H9 (cell line): ENCODE results near the gene TSPEAR. TPM values are rescaled to one million over a fixed set of nuclear protein-coding genes. Genes with fewer than 3 reads are reported as not detected.
"Not testable (repeated sequence)": the region's sequence is repeated elsewhere in the genome, so short reads cannot be mapped to it uniquely, and the experiment has no call there.

ENCODE experiments used
- DNase-seq: peaks from one replicate; pipeline ENCODE4 v3.0.0-alpha.2; 2017
- H2AFZ ChIP-seq: one replicate; pipeline ENCODE4 v1.6.1; 2013; ENCODE audit warnings: mild to moderate bottlenecking, low read length, control low read depth, moderate library complexity
- H2AK5ac ChIP-seq: 2 replicates; pipeline ENCODE4 v1.6.1; 2013; ENCODE audit warnings: low read length, control low read depth, mixed read lengths; ENCODE audit not compliant: insufficient read length
- H2BK120ac ChIP-seq: one replicate; pipeline ENCODE4 v1.6.1; 2013; ENCODE audit warnings: low read depth, mild to moderate bottlenecking, low read length, control low read depth, inconsistent platforms; ENCODE audit not compliant: poor library complexity, severe bottlenecking
- H2BK12ac ChIP-seq: 2 replicates; pipeline ENCODE4 v1.6.1; 2013; ENCODE audit warnings: low read length, control low read depth, mixed read lengths, low read depth; ENCODE audit not compliant: insufficient read length
- H2BK15ac ChIP-seq: 2 replicates; pipeline ENCODE4 v1.6.1; 2013; ENCODE audit warnings: low read depth, low read length, control low read depth
- H2BK20ac ChIP-seq: one replicate; pipeline ENCODE4 v1.6.1; 2013; ENCODE audit warnings: low read depth, mild to moderate bottlenecking, low read length, control low read depth, inconsistent platforms; ENCODE audit not compliant: poor library complexity, severe bottlenecking
- H2BK5ac ChIP-seq: 2 replicates; pipeline ENCODE4 v1.6.1; 2013; ENCODE audit warnings: low read length, control low read depth, mixed read lengths; ENCODE audit not compliant: insufficient read length
- H3K14ac ChIP-seq: 2 replicates; pipeline ENCODE4 v1.6.1; 2013; ENCODE audit warnings: low read length, control low read depth; ENCODE audit not compliant: insufficient read depth
- H3K18ac ChIP-seq: 2 replicates; pipeline ENCODE4 v1.6.1; 2013; ENCODE audit warnings: low read depth, mild to moderate bottlenecking, mixed read lengths, low read length, control low read depth; ENCODE audit not compliant: insufficient read length
- H3K23ac ChIP-seq: 2 replicates; pipeline ENCODE4 v1.6.1; 2013; ENCODE audit warnings: low read length, control low read depth, mixed read lengths, low read depth; ENCODE audit not compliant: insufficient read length
- H3K23me2 ChIP-seq: 2 replicates; pipeline ENCODE4 v1.6.1; 2013; ENCODE audit warnings: low read depth, mild to moderate bottlenecking, mixed read lengths, low read length, control low read depth; ENCODE audit not compliant: insufficient read length, poor library complexity, severe bottlenecking
- H3K27ac ChIP-seq: 2 replicates; pipeline ENCODE4 v1.5.1; 2013; ENCODE audit warnings: low read length, control low read depth, mixed read lengths, low read depth; ENCODE audit not compliant: insufficient read length
- H3K27me3 ChIP-seq: 2 replicates; pipeline ENCODE4 v1.6.1; 2013; ENCODE audit warnings: low read length, control low read depth, inconsistent platforms; ENCODE audit not compliant: insufficient read depth
- H3K4ac ChIP-seq: 2 replicates; pipeline ENCODE4 v1.6.1; 2013; ENCODE audit warnings: low read depth, mild to moderate bottlenecking, control low read depth, inconsistent platforms, low read length, moderate library complexity
- H3K4me1 ChIP-seq: 2 replicates; pipeline ENCODE4 v1.6.1; 2013; ENCODE audit warnings: low read length, control low read depth, inconsistent platforms; ENCODE audit not compliant: insufficient read depth
- H3K4me2 ChIP-seq: 2 replicates; pipeline ENCODE4 v1.6.1; 2013; ENCODE audit warnings: low read length, control low read depth, mixed read lengths; ENCODE audit not compliant: insufficient read length, insufficient read depth
- H3K56ac ChIP-seq: 2 replicates; pipeline ENCODE4 v1.6.1; 2013; ENCODE audit warnings: low read depth, mild to moderate bottlenecking, mixed read lengths, low read length, control low read depth; ENCODE audit not compliant: insufficient read length
- H3K79me1 ChIP-seq: 2 replicates; pipeline ENCODE4 v1.6.1; 2013; ENCODE audit warnings: low read depth, mild to moderate bottlenecking, moderate library complexity, low read length, control low read depth, inconsistent platforms; ENCODE audit not compliant: insufficient read depth, poor library complexity, severe bottlenecking
- H3K79me2 ChIP-seq: 2 replicates; pipeline ENCODE4 v1.6.1; 2013; ENCODE audit warnings: low read length, control low read depth, inconsistent platforms; ENCODE audit not compliant: insufficient read depth
- H3K9ac ChIP-seq: 2 replicates; pipeline ENCODE4 v1.6.1; 2013; ENCODE audit warnings: low read length, control low read depth, mixed read lengths; ENCODE audit not compliant: insufficient read length; ENCODE audit errors: extremely low read depth
- H3K9me3 ChIP-seq: one replicate; pipeline ENCODE4 v1.6.1; 2013; ENCODE audit warnings: low read depth, low read length, inconsistent platforms; ENCODE audit not compliant: control insufficient read depth
- H3T11ph ChIP-seq: one replicate; pipeline ENCODE4 v1.6.1; 2013; ENCODE audit warnings: mild to moderate bottlenecking, low read length, control low read depth, inconsistent platforms
- H4K20me1 ChIP-seq: one replicate; pipeline ENCODE4 v1.6.1; 2013; ENCODE audit not compliant: control insufficient read depth, insufficient read length, insufficient read depth
- H4K5ac ChIP-seq: 2 replicates; pipeline ENCODE4 v1.6.1; 2013; ENCODE audit warnings: low read depth, mild to moderate bottlenecking, mixed read lengths, low read length, control low read depth; ENCODE audit not compliant: insufficient read length
- H4K8ac ChIP-seq: replicated peaks from 2 replicates; pipeline ENCODE4 v1.6.1; 2013; ENCODE audit warnings: low read length, control low read depth, mixed read lengths, low read depth; ENCODE audit not compliant: insufficient read length
- H4K91ac ChIP-seq: 2 replicates; pipeline ENCODE4 v1.6.1; 2013; ENCODE audit warnings: low read depth, mild to moderate bottlenecking, moderate library complexity, mixed read lengths, low read length, control low read depth; ENCODE audit not compliant: insufficient read length
- H3K27ac Mint-ChIP-seq, 3 experiments: 2 replicates in 2 of 3; 3 replicates in 1 of 3; pipeline ENCODE4 v1.8.0; 2020 to 2021; ENCODE audit warnings: mixed read lengths in 3 of 3, mild to moderate bottlenecking in 1 of 3, moderate library complexity in 1 of 3
- H3K27me3 Mint-ChIP-seq: 2 replicates; pipeline ENCODE4 v1.8.0; 2021; ENCODE audit warnings: low read depth, mild to moderate bottlenecking, moderate library complexity, mixed read lengths
- H3K36me3 Mint-ChIP-seq, 3 experiments: 2 replicates in 2 of 3; 3 replicates in 1 of 3; pipeline ENCODE4 v1.8.0; 2020 to 2021; ENCODE audit warnings: low read depth in 3 of 3, mixed read lengths in 3 of 3; ENCODE audit not compliant: insufficient read depth in 1 of 3
- H3K4me1 Mint-ChIP-seq, 2 experiments: 2 replicates each; pipeline ENCODE4 v1.8.0; 2020; ENCODE audit warnings: mixed read lengths in 2 of 2
- H3K4me3 Mint-ChIP-seq, 2 experiments: 2 replicates in 1 of 2; 3 replicates in 1 of 2; pipeline ENCODE4 v1.8.0; 2020 to 2021; ENCODE audit warnings: mild to moderate bottlenecking in 2 of 2, mixed read lengths in 2 of 2, moderate library complexity in 1 of 2
- H3K9me3 Mint-ChIP-seq, 2 experiments: 2 replicates in 1 of 2; 3 replicates in 1 of 2; pipeline ENCODE4 v1.8.0; 2020; ENCODE audit warnings: mild to moderate bottlenecking in 2 of 2, mixed read lengths in 2 of 2, moderate library complexity in 1 of 2
- CTCF ChIP-seq: fragments of 200-600 bp; sonication (generic); conservative IDR thresholded peaks from 3 replicates; pipeline ENCODE4 v1.8.0; 2021; ENCODE audit warnings: antibody characterized with exemption, mild to moderate bottlenecking
- WGBS: extraction: QIAGEN DNeasy Blood & Tissue Kit; methylation state at CpG from one replicate; pipeline ENCODE4 v1.1.7; 2013; ENCODE audit warnings: missing lambda C conversion rate, low lambda C conversion rate, mixed read lengths; ENCODE audit not compliant: insufficient read length; ENCODE audit errors: extremely low coverage; 5-methylcytosine and 5-hydroxymethylcytosine counted together
- total RNA-seq: library from RNA; stranded (reverse); gene quantifications from 2 replicates; pipeline ENCODE4 v1.2.1, GENCODE V29; 2021

Gene TSPEAR
- total RNA-seq, 1 experiment from 2014 or later, result 1.3 TPM

- Histone ChIP-seq H3K14ac (no peak overlapping the region), H4K20me1 (no peaks in the 10 kb centered on the region), H3T11ph (no peak overlapping the region), H2BK5ac (no peak overlapping the region), H4K91ac (no peak overlapping the region), H3K56ac (no peak overlapping the region), H2AK5ac (no peak overlapping the region), H2BK15ac (no peak overlapping the region), H3K18ac (no peak overlapping the region), H3K79me2 (no peaks in the 10 kb centered on the region), H3K79me1 (no peaks in the 10 kb centered on the region), H2AFZ (no peak overlapping the region), H3K4ac (no peak overlapping the region), H3K9me3 (no peaks in the 10 kb centered on the region), H3K4me1 (peaks cover 6% of the 10 kb centered on the region; the same call in 1 of the 2 replicates), H3K27ac (no peak overlapping the region), H3K9ac (no peak overlapping the region), H4K8ac (no peak overlapping the region), H2BK20ac (no peak overlapping the region), H3K23me2 (no peaks in the 10 kb centered on the region), H3K23ac (no peak overlapping the region), H2BK12ac (no peak overlapping the region), H2BK120ac (no peak overlapping the region), H3K27me3 (no peaks in the 10 kb centered on the region), H4K5ac (no peak overlapping the region), H3K4me2 (no peak overlapping the region)
- DNase-seq, result peak; percentile 25
- peaks cover 3% of the 10 kb centered on the region for H3K27me3 Mint-ChIP-seq
- no peak overlapping the region; a peak in 1 of 5 replicates for H3K4me3 Mint-ChIP-seq
- H3K36me3 Mint-ChIP-seq, result peaks cover 0 to 14% (median 9%) of the 10 kb centered on the region in 3 experiments; a peak in 3 of 7 replicates
- peaks cover 7 to 11% of the 10 kb centered on the region in 2 experiments; a peak in 4 of 5 replicates for H3K9me3 Mint-ChIP-seq
- H3K4me1 Mint-ChIP-seq, result peaks cover 42 to 54% of the 10 kb centered on the region in 2 experiments
- no peak for TF ChIP-seq CTCF
- no CpG with 5 or more reads among the region's 10 CpGs for WGBS
- peak overlapping the region in 2 of 3 experiments; percentile 82 to 85; a peak in 6 of 7 replicates for H3K27ac Mint-ChIP-seq
These were observed 160.6 kb downstream of the TSPEAR start for GRCh38 chr21:44550807-44551206.

- peaks cover 10 to 16% of the 10 kb centered on the region in 2 experiments; a peak in 4 of 5 replicates for H3K9me3 Mint-ChIP-seq
- H4K20me1 ChIP-seq, H4K5ac ChIP-seq, H2BK12ac ChIP-seq, H3K4me2 ChIP-seq, H3K9ac ChIP-seq, H2BK20ac ChIP-seq, H3K23ac ChIP-seq, H3T11ph ChIP-seq, H3K27me3 Mint-ChIP-seq, H2BK15ac ChIP-seq, H3K4me3 Mint-ChIP-seq, H3K27ac ChIP-seq, H3K23me2 ChIP-seq, H2BK5ac ChIP-seq, H4K8ac ChIP-seq, H3K9me3 ChIP-seq, H3K18ac ChIP-seq, H2BK120ac ChIP-seq, H3K79me2 ChIP-seq, H3K79me1 ChIP-seq, H3K4me1 ChIP-seq, H3K14ac ChIP-seq, H4K91ac ChIP-seq, H3K56ac ChIP-seq, H2AFZ ChIP-seq, H3K4ac ChIP-seq, H2AK5ac ChIP-seq, H3K27me3 ChIP-seq: not testable (repeated sequence)
- peaks cover 42 to 54% of the 10 kb centered on the region in 2 experiments for H3K4me1 Mint-ChIP-seq
- H3K36me3 Mint-ChIP-seq, result peaks cover 0 to 18% (median 9%) of the 10 kb centered on the region in 3 experiments; a peak in 3 of 7 replicates
- DNase-seq, result peak; percentile 36
- WGBS, result no CpG with 5 or more reads among the region's 17 CpGs
- H3K27ac Mint-ChIP-seq, result peak overlapping the region in 1 of 3 experiments; percentile 82; a peak in 1 of 7 replicates
These were observed 161.1 kb downstream of the TSPEAR start for GRCh38 chr21:44550285-44550684.
